ENCODE results near the gene ITIH4.

DNA sequence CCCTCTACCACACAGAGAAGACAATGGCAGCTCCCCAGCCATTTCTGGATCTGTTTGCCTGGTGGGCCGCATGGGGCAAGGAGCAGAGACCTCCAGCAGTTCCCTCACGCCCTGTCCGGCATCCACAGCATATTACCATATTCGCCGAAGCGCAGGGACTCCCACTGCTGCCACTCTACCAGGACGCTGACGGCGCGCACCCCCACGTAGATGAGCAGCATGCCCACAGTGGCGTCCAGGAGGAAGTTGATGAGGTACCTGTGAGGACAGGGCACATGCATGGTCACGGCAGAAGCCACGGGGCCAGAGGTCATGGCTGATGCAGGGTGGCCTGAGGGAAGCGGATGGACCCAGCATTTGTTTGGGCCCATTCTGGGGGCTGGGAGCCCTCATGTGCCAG, 19.2 kb upstream of the ITIH4 start:
- no peak for TF ChIP-seq FOXM1 (CRISPR knock-in tag; IDR thresholded peaks at IDR 0.05)
- TF ChIP-seq EP300 (IDR thresholded peaks at IDR 0.05; ENCODE audit: low read depth in 2 of 2, low read length in 2 of 2), result no peak
- TF ChIP-seq EP300 (CRISPR knock-in tag; IDR thresholded peaks at IDR 0.05; ENCODE audit: borderline replicate concordance), result no peak
- no peak for TF ChIP-seq CHD2 (IDR thresholded peaks at IDR 0.05; ENCODE audit: low read depth, low read length)
- TF ChIP-seq ZNF251 (CRISPR knock-in tag; IDR thresholded peaks at IDR 0.05), result no peak
- no peak for TF ChIP-seq EZH2 (conservative IDR thresholded peaks at IDR 0.05; ENCODE audit: low read depth, low read length)
- TF ChIP-seq, protein P1, sequence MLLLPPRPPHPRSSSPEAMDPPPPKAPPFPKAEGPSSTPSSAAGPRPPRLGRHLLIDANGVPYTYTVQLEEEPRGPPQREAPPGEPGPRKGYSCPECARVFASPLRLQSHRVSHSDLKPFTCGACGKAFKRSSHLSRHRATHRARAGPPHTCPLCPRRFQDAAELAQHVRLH (CRISPR knock-in tag; IDR thresholded peaks at IDR 0.05; ENCODE audit: borderline replicate concordance, low read depth), result no peak
- TF ChIP-seq ATF3 (CRISPR knock-in tag; IDR thresholded peaks at IDR 0.05), result no peak
- TF ChIP-seq MEIS2 (CRISPR knock-in tag; IDR thresholded peaks at IDR 0.05), result no peak
- TF ChIP-seq, protein P2, sequence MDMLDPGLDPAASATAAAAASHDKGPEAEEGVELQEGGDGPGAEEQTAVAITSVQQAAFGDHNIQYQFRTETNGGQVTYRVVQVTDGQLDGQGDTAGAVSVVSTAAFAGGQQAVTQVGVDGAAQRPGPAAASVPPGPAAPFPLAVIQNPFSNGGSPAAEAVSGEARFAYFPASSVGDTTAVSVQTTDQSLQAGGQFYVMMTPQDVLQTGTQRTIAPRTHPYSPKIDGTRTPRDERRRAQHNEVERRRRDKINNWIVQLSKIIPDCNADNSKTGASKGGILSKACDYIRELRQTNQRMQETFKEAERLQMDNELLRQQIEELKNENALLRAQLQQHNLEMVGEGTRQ (IDR thresholded peaks at IDR 0.05; ENCODE audit: low read depth, low read length), result no peak
- TF ChIP-seq, protein P2 (CRISPR knock-in tag; IDR thresholded peaks at IDR 0.05; ENCODE audit: borderline replicate concordance), result no peak
- no peak for TF ChIP-seq ZFP37 (CRISPR knock-in tag; IDR thresholded peaks at IDR 0.05; ENCODE audit: borderline replicate concordance)
- no peak for TF ChIP-seq TOPORS (CRISPR knock-in tag; IDR thresholded peaks at IDR 0.05)
- TF ChIP-seq ZNF468 (CRISPR knock-in tag; IDR thresholded peaks at IDR 0.05), result no peak
- no peak for TF ChIP-seq CTCF (CRISPR knock-in tag; IDR thresholded peaks at IDR 0.05)
- no peak for TF ChIP-seq GTF2F1 (IDR thresholded peaks at IDR 0.05; ENCODE audit: low read length)

Data from HepG2 (cell line).